Mucosa of stomach (tissue), 1 donor: ENCODE data around the gene MYB.

Experiments
- H3K27me3 ChIP-seq: one replicate; pipeline ENCODE4 v1.7.0; 2013; ENCODE audit warnings: mild to moderate bottlenecking, low read length; ENCODE audit not compliant: control insufficient read depth, insufficient read depth
- H3K36me3 ChIP-seq: one replicate; pipeline ENCODE4 v1.7.0; 2013; ENCODE audit warnings: low read length; ENCODE audit not compliant: control insufficient read depth, insufficient read depth
- H3K4me1 ChIP-seq: one replicate; pipeline ENCODE4 v1.7.0; 2013; ENCODE audit warnings: mild to moderate bottlenecking, low read length; ENCODE audit not compliant: control insufficient read depth, insufficient read depth
- H3K4me3 ChIP-seq: one replicate; pipeline ENCODE4 v1.7.0; 2013; ENCODE audit warnings: low read length
- H3K9ac ChIP-seq: one replicate; pipeline ENCODE4 v1.7.0; 2013; ENCODE audit warnings: mild to moderate bottlenecking, low read length, moderate library complexity
- H3K9me3 ChIP-seq: one replicate; pipeline ENCODE4 v1.7.0; 2013; ENCODE audit warnings: mild to moderate bottlenecking, low read length, moderate library complexity; ENCODE audit not compliant: control insufficient read depth
- donor health status: Pancreatic carcinoma.

The MYB gene

GRCh38 chr6:135182071-135183001, 1.2 kb downstream of the MYB start:
- H3K9ac ChIP-seq: peak overlapping the region; percentile 40
- H3K4me1 ChIP-seq: no peaks in the 10 kb centered on the region
- peak overlapping the region; percentile 53 for H3K4me3 ChIP-seq
- no peaks in the 10 kb centered on the region for H3K9me3 ChIP-seq
- H3K27me3 ChIP-seq: peaks cover 12% of the 10 kb centered on the region
- H3K36me3 ChIP-seq: no peaks in the 10 kb centered on the region

- Histone ChIP-seq H3K9ac (peak overlapping the region; percentile 40), H3K4me3 (peak overlapping the region; percentile 43), H3K27me3 (peaks cover 12% of the 10 kb centered on the region), H3K36me3 (no peaks in the 10 kb centered on the region), H3K4me1 (no peaks in the 10 kb centered on the region), H3K9me3 (no peaks in the 10 kb centered on the region)
Observed at GRCh38 chr6:135183002-135183531, 2.0 kb downstream of the MYB start.

- Histone ChIP-seq H3K9me3 (no peaks in the 10 kb centered on the region), H3K4me1 (no peaks in the 10 kb centered on the region), H3K4me3 (peak overlapping the region; percentile 43), H3K27me3 (peaks cover 12% of the 10 kb centered on the region), H3K9ac (peak overlapping the region; percentile 40), H3K36me3 (no peaks in the 10 kb centered on the region)
Observed at GRCh38 chr6:135183532-135184440, 2.7 kb downstream of the MYB start.

GRCh38 chr6:135185483-135185882, 4.4 kb downstream of the MYB start:
- Histone ChIP-seq H3K4me1 (no peaks in the 10 kb centered on the region), H3K36me3 (no peaks in the 10 kb centered on the region), H3K27me3 (peaks cover 12% of the 10 kb centered on the region), H3K9me3 (no peaks in the 10 kb centered on the region), H3K9ac (no peak overlapping the region), H3K4me3 (no peak overlapping the region)

- peaks cover 12% of the 10 kb centered on the region for H3K27me3 ChIP-seq
- no peak overlapping the region for H3K9ac ChIP-seq
- no peaks in the 10 kb centered on the region for H3K36me3 ChIP-seq
- no peaks in the 10 kb centered on the region for H3K4me1 ChIP-seq
- H3K9me3 ChIP-seq: no peaks in the 10 kb centered on the region
- H3K4me3 ChIP-seq: no peak overlapping the region
Observed at GRCh38 chr6:135186255-135186654, 5.1 kb downstream of the MYB start.

GRCh38 chr6:135187372-135187771, 6.3 kb downstream of the MYB start:
- Histone ChIP-seq H3K4me3 (no peak overlapping the region), H3K9me3 (no peaks in the 10 kb centered on the region), H3K36me3 (no peaks in the 10 kb centered on the region), H3K27me3 (peaks cover 12% of the 10 kb centered on the region), H3K4me1 (no peaks in the 10 kb centered on the region), H3K9ac (no peak overlapping the region)

- H3K36me3 ChIP-seq: no peaks in the 10 kb centered on the region
- peaks cover 5% of the 10 kb centered on the region for H3K27me3 ChIP-seq
- no peak overlapping the region for H3K4me3 ChIP-seq
- H3K4me1 ChIP-seq: no peaks in the 10 kb centered on the region
- no peak overlapping the region for H3K9ac ChIP-seq
- no peaks in the 10 kb centered on the region for H3K9me3 ChIP-seq
Observed at GRCh38 chr6:135188718-135189117, 7.6 kb downstream of the MYB start.

- Histone ChIP-seq H3K36me3 (no peaks in the 10 kb centered on the region), H3K4me3 (no peak overlapping the region), H3K27me3 (no peaks in the 10 kb centered on the region), H3K4me1 (no peaks in the 10 kb centered on the region), H3K9me3 (no peaks in the 10 kb centered on the region), H3K9ac (no peak overlapping the region)
Observed at GRCh38 chr6:135189344-135189743, 8.2 kb downstream of the MYB start.

GRCh38 chr6:135191508-135192255, 10.6 kb downstream of the MYB start:
- H3K27me3 ChIP-seq: no peaks in the 10 kb centered on the region
- H3K4me3 ChIP-seq: no peak overlapping the region
- H3K9ac ChIP-seq: no peak overlapping the region
- no peaks in the 10 kb centered on the region for H3K4me1 ChIP-seq
- no peaks in the 10 kb centered on the region for H3K36me3 ChIP-seq
- H3K9me3 ChIP-seq: no peaks in the 10 kb centered on the region

- Histone ChIP-seq H3K9me3 (no peaks in the 10 kb centered on the region), H3K36me3 (no peaks in the 10 kb centered on the region), H3K4me1 (no peaks in the 10 kb centered on the region)
Observed at GRCh38 chr6:135192256-135193174, 11.4 kb downstream of the MYB start.

GRCh38 chr6:135193221-135193620, 12.1 kb downstream of the MYB start:
- H3K4me3 ChIP-seq: no peak overlapping the region
- H3K4me1 ChIP-seq: no peaks in the 10 kb centered on the region
- H3K36me3 ChIP-seq: no peaks in the 10 kb centered on the region
- H3K27me3 ChIP-seq: no peaks in the 10 kb centered on the region
- H3K9ac ChIP-seq: no peak overlapping the region
- no peaks in the 10 kb centered on the region for H3K9me3 ChIP-seq

More at GRCh38 chr6:135192256-135193174, 11.4 kb downstream of the MYB start:
- H3K27me3 ChIP-seq: no peaks in the 10 kb centered on the region
- no peak overlapping the region for H3K9ac ChIP-seq
- H3K4me3 ChIP-seq: no peak overlapping the region
